Occipital lobe (tissue), 2 donors: ENCODE measurements around the gene CUL1. TPM values are rescaled to one million over a fixed set of nuclear protein-coding genes. Genes with fewer than 3 reads are reported as not detected.

Experiments used
- DNase-seq: peaks from one replicate; lab custom pipeline; 2025; lab: John Stamatoyannopoulos, UW
- total RNA-seq: library from RNA; depleted of rRNA; stranded (reverse); fragments of >200 nt; gene quantifications from one replicate; pipeline ENCODE4 v1.2.3, GENCODE V29; 2014

Gene CUL1
- total RNA-seq, 1 donor from 2014 or later: 60.2 TPM

GRCh38 chr7:148804343-148805235, 105.9 kb downstream of the CUL1 start:
- no peak for DNase-seq

- DNase-seq: no peak
These were observed 107.5 kb downstream of the CUL1 start for GRCh38 chr7:148806187-148806586.

- no peak for DNase-seq
These were observed 108.7 kb downstream of the CUL1 start for GRCh38 chr7:148807436-148807835.

- no peak for DNase-seq
These were observed 111.2 kb downstream of the CUL1 start for GRCh38 chr7:148809856-148810255.

GRCh38 chr7:148811892-148812291, 113.2 kb downstream of the CUL1 start:
- DNase-seq: no peak

- DNase-seq: no peak
These were observed 115.2 kb downstream of the CUL1 start for GRCh38 chr7:148813890-148814289.

- no peak for DNase-seq
These were observed 116.3 kb downstream of the CUL1 start for GRCh38 chr7:148814922-148815559.

- no peak for DNase-seq
These were observed 116.9 kb downstream of the CUL1 start for GRCh38 chr7:148815612-148816011.

GRCh38 chr7:148819697-148820360, 121.1 kb downstream of the CUL1 start:
- DNase-seq: no peak

- no peak for DNase-seq
These were observed 122.7 kb downstream of the CUL1 start for GRCh38 chr7:148821422-148821821.

GRCh38 chr7:148824864-148825263, 126.2 kb downstream of the CUL1 start:
- DNase-seq: no peak

GRCh38 chr7:148825338-148825737, 126.6 kb downstream of the CUL1 start:
- DNase-seq: no peak

- DNase-seq: no peak
These were observed 130.3 kb downstream of the CUL1 start for GRCh38 chr7:148828965-148829364.

GRCh38 chr7:148830897-148831692, 132.4 kb downstream of the CUL1 start:
- no peak for DNase-seq

GRCh38 chr7:148831782-148832181, 133.1 kb downstream of the CUL1 start:
- DNase-seq: no peak

- no peak for DNase-seq
These were observed 135.9 kb downstream of the CUL1 start for GRCh38 chr7:148834605-148835004.

- no peak for DNase-seq
These were observed 137.2 kb downstream of the CUL1 start for GRCh38 chr7:148835854-148836253.

- no peak for DNase-seq
These were observed 140.2 kb downstream of the CUL1 start for GRCh38 chr7:148838905-148839304.

GRCh38 chr7:148847815-148848734, 149.4 kb downstream of the CUL1 start:
- no peak for DNase-seq

GRCh38 chr7:148849393-148850098, 150.8 kb downstream of the CUL1 start:
- no peak for DNase-seq
